ENCODE measurements around the gene SNAPC2. TPM values are rescaled to one million over a fixed set of nuclear protein-coding genes. Genes with fewer than 3 reads are reported as not detected.

Gene SNAPC2
- total RNA-seq, 1 experiment from 2014 or later, result 23.2 TPM

GRCh38 chr19:7943444-7944176 is 23.5 kb downstream of the SNAPC2 start, which contains the start of gene TIMM44 (continued):
- 0 out of 2 replicates have a peak, but pooled peaks have one; percentile 36 for TF ChIP-seq ZBTB43 (CRISPR knock-in tag; IDR thresholded peaks at IDR 0.05)
- TF ChIP-seq ZNF219 (CRISPR knock-in tag; IDR thresholded peaks at IDR 0.05; ENCODE audit: borderline replicate concordance), result no peak
- TF ChIP-seq SMAD4 (CRISPR knock-in tag; IDR thresholded peaks at IDR 0.05), result 0 out of 2 replicates have a peak, but pooled peaks have one; percentile 19
- TF ChIP-seq ZNF317 (CRISPR knock-in tag; IDR thresholded peaks at IDR 0.05; ENCODE audit: borderline replicate concordance, low read depth), result no peak
- no peak for TF ChIP-seq ZNF512 (CRISPR knock-in tag; IDR thresholded peaks at IDR 0.05; ENCODE audit: borderline replicate concordance)
- peak; percentile 22; the same call in 1 of the 2 replicates for TF ChIP-seq FOXP4 (CRISPR knock-in tag; IDR thresholded peaks at IDR 0.05)
- TF ChIP-seq ZNF671 (CRISPR knock-in tag; IDR thresholded peaks at IDR 0.05), result no peak
- TF ChIP-seq ZNF396 (CRISPR knock-in tag; IDR thresholded peaks at IDR 0.05; ENCODE audit: borderline replicate concordance), result no peak
- peak; percentile 94 for TF ChIP-seq CREM (CRISPR knock-in tag; IDR thresholded peaks at IDR 0.05)
- TF ChIP-seq NFE2L1 (CRISPR knock-in tag; IDR thresholded peaks at IDR 0.05), result peak; percentile 66
- TF ChIP-seq JUN (CRISPR knock-in tag; IDR thresholded peaks at IDR 0.05), result 0 out of 2 replicates have a peak, but pooled peaks have one; percentile 53
- peak; percentile 64; the same call in 1 of the 2 replicates for TF ChIP-seq FOXK1 (CRISPR knock-in tag; IDR thresholded peaks at IDR 0.05)
- TF ChIP-seq MYBL2 (CRISPR knock-in tag; IDR thresholded peaks at IDR 0.05), result peak; percentile 80
- TF ChIP-seq IRF2 (CRISPR knock-in tag; IDR thresholded peaks at IDR 0.05; ENCODE audit: borderline replicate concordance, low read depth), result no peak
- no peak for TF ChIP-seq TEAD1 (CRISPR knock-in tag; IDR thresholded peaks at IDR 0.05)

GRCh38 chr19:7944177-7944761 is 24.1 kb downstream of the SNAPC2 start:
- Mint-ChIP-seq H3K4me1 (peaks cover 8% of the 10 kb centered on the region; the same call in 1 of the 2 replicates), H3K4me3 (peak overlapping the region; percentile 88), H3K27ac (peak overlapping the region; percentile 99), H3K9me3 (no peaks in the 10 kb centered on the region), H3K36me3 (peaks cover 23% of the 10 kb centered on the region), H3K27me3 (ENCODE audit: low read depth) (peaks cover 2% of the 10 kb centered on the region; the same call in 1 of the 2 replicates)
- CTCF ChIA-PET, result interaction anchor here (0.6 to 4.5 kb wide), 58 partner anchors 8 to 624 kb away, joined by 3 to 90 read pairs (median 5); partner anchors contain the start of genes CERS4, CTXN1, ELAVL1 and FBN3
- peak; percentile 32 for ATAC-seq
- peak; percentile 87 for DNase-seq (ENCODE audit: low spot score)
- POLR2A ChIA-PET, result interaction anchor here (0.5 to 2.1 kb wide), 19 partner anchors 9 to 551 kb away, joined by 3 to 13 read pairs (median 4); partner anchors contain the start of genes CTXN1, ELAVL1 and SNAPC2
- TF ChIP-seq SMAD4 (CRISPR knock-in tag; IDR thresholded peaks at IDR 0.05), result no peak
- peak; percentile 82 for TF ChIP-seq CTCF (IDR thresholded peaks at IDR 0.05)
- 0 out of 2 replicates have a peak, but pooled peaks have one; percentile 48 for TF ChIP-seq RORB (CRISPR knock-in tag; IDR thresholded peaks at IDR 0.05)

All from WTC11 (cell line).